Stimulated activated CD8-positive, alpha-beta memory T cell treated with anti-CD3 and anti-CD28 coated beads, Interleukin-7, amount 100 ng/mL, for 24 hours (primary cell): Measurements from ENCODE around the gene HRAS.
A peak's percentile ranks its signal among the peaks of the same experiment; 100 is the strongest.

Source experiments
- DNase-seq: peaks from one replicate; pipeline ENCODE4 v3.0.0-alpha.2; 2020; ENCODE audit warnings: low read depth

HRAS gene

GRCh38 chr11:553083-553987, 18.0 kb upstream of the HRAS start:
- DNase-seq: no peak

DNA sequence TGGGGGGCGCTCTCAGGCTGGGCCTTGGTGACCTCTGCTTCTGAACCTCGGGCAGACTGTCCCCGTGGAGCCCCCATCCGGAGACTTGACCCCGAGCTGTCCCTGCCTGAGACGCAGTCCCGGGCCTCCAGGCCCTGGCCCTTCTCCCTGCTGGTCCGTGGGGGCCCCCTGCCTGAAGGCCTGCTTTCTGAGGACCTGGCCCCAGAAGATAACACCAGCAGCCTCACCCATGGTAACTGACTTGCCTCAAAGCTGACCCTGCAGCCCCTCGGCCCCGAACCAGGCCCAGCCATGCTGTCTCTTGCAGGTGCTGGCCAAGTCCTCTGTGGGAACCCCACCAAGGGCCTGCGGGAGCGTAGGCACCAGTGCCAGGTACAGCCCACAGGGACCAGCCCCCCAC, 16.2 kb upstream of the HRAS start:
- no peak for DNase-seq

- no peak for DNase-seq
These were observed 15.8 kb upstream of the HRAS start for GRCh38 chr11:551131-551530.

DNA sequence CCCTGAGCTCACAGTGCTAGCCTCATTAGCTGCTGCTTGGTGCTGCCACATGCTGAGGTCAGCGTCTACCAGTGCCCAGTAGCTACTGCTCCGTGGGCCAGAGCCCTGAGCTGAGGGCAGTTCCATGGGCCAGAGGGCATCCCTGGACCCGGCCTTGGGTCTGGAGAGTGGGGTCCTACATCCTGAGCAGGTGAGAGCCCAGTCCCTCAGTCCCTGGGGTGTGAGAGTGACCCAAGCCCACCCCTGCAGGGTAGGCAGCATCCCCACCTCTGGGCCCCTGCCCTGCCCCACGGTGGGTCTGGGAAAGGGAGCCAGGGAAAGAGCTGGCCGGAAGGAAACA, 15.3 kb upstream of the HRAS start:
- no peak for DNase-seq

DNA sequence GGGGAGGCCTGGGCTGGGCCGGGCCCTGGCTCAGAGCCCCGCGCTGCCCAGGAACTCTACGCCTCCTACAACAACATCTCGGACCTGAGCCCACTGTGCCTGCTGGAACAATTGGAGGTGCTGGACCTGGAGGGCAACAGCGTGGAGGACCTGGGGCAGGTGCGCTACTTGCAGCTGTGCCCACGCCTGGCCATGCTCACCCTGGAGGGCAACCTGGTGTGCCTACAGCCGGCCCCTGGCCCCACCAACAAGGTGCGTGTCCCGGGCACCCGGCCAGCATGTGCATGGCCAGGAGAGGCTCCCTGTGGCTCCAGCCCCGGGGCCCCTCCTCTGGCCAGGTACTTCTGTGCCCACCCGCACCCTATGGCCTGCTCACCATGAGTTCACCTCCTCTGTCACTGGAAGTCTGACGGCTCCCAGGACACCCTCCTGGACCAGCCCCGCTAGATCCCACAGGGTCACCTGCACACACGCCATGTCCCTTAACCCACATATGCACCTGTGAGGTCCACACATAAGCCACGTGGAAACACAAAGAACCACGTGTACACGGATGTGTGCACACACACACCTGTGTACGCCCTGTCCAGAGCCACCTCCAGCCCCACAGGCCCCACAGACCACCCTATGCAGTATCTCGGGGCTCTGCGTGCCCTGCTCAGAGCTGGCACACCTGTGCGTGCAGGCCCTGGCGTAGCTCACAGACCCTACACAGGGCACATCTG, 14.8 kb upstream of the HRAS start:
- DNase-seq: no peak

GRCh38 chr11:548700-549603, 13.6 kb upstream of the HRAS start:
- DNase-seq: no peak

GRCh38 chr11:545171-545570, 9.8 kb upstream of the HRAS start:
- no peak for DNase-seq

GRCh38 chr11:544817-545166, 9.4 kb upstream of the HRAS start:
- no peak for DNase-seq

DNA sequence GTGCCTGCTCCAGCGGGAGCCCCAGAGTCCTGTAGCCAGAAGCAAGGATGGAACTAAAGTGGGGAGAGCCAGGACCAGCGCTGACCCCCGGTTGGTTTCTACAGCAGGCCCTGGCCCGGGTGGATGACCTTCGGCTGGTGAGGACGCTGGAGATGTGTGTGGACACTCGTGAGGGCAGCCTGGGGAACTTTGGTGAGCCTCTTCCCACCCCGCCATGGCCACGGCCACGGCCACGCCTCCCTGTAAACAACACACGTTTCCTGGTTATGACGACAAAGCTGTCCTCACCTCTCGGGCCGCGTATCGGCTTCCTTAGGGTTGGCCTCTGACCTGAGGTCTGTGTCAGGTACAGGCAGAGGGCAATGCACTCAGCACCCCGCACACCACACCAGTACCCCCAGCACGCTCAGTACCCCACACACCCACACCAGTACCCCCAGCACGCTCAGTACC, 6.1 kb upstream of the HRAS start:
- no peak for DNase-seq

DNA sequence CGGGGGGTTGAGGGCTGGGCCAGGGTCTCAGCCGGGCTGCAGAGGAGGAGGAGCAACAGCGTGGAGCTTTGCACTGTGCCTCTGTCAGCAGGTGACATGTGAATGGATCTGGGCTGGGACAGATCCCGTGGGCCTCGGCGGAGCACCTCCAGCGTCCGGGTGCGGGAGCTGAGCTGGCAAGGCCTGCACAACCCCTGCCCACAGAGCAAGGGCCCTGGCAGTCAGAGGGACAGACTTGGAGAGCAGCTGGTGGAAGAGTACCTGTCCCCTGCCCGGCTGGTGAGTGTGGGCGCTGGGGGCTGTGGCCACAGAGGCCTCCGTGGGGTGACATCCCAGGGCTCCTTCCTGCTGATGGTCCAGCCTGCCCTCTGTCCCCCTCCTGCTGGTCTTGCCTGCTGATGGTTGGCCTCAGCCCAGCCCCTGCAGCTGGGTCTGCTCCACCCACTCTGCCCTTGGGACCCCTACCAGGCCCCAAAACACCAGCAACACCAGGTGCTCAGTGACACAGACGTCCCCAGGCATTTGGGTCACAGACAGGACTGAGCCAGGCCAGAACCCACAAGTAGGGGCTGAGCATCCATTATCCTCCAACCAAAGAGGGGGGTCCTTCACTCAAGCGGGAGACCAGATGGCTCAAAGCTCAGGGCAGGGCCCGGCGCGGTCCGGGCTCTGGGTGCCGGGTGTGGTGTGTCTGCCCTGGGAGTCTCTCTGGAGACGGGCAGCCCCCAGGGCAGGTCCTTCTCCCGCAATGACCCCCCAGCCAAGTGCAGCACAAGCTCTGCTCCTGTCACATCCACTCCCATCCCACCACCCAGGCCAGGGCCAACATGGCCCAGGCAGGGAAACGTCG, 5.4 kb upstream of the HRAS start:
- no peak for DNase-seq

DNA sequence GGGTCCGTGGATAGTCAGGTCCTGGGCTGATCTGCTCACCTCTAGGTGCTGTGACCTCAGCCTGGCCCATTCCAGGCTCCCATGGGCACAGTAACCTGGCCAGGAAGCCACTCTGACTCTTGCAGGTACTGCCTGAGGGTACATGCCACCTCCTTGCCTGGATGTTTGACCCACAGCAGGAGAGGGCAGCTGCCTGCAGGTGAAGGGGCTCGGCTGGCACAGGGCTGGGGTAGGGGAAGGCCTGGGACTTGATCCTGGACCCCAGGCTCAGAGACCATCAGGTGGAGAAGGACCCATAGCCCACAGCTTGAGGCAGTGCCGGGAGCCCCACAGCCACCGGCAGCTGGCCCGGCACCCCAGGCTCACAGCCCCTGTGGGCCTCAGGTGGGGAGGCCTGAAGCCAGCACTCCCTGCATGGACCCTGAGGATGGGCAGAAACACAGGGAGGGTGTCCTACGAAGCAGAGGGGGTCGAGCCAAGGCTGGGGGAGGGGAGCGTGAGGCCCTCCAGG, 4.7 kb upstream of the HRAS start:
- no peak for DNase-seq

DNA sequence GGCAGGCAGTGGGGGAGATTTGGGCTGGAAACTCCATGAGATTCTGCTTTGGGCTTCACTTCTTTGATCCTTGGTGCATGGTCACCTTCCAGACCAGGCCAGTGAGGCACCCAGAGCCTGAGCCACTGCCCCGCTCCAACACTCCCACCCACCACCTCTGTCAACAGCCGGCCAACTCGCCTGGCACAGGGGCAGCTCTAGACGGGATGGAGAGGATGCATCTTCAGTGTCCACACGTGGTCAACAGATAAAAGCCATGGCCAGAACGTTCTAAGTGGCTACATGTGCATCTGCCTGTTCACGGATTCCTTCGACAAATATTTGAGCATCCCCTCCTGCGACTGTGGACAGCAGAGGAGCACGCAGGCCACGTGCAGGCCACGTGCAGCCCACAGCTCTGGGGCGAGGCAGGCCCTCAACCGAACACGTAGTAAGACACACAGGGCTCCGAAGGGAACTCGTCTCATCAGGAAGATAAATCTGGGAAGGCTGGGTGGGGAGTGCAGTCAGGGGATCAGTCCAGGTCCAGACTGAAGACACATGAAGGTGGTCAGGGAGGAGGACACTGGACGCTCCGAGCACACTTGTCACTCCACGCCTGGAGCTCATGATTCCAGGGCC, 3.2 kb upstream of the HRAS start:
- DNase-seq: no peak

DNA sequence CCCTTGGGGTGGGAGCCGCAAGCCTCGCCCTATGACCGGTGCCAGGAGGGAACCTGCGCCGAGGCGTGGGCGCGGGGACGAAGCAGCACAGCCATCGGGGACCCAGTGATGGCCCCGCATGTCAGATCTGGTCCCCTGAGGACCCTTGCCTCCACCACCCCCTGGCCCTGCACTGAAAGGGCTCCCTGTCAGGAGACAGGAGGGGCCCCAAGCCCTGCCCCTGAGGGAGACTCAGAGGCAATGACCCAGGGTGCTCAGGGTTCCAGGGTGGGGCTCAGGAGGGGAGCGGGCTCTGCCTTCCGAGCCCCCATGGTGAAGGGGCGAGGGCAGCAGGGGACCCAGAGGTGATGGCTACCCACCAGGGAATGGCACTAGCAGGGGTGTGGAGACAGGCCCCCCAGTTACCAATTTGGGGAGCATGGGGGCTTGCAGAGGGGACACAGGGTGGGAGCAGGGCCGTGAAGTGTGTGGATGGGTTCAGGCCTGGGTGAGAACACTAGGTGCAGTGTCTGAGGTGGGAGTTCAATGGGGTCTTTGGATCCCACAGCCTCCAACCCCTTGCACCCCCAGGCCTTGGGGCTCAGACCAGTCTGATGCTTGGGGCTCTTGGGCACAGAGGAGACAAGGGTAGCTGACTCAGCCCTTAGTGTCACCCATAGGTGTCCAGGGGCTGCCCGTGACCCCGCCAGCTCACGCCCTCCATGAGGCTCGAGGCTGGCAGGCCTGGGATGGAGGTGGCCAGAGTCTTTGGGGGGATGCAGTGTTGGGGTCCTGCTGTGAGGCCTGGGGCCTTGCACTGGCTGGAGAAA, 2.5 kb upstream of the HRAS start:
- DNase-seq: no peak

DNA sequence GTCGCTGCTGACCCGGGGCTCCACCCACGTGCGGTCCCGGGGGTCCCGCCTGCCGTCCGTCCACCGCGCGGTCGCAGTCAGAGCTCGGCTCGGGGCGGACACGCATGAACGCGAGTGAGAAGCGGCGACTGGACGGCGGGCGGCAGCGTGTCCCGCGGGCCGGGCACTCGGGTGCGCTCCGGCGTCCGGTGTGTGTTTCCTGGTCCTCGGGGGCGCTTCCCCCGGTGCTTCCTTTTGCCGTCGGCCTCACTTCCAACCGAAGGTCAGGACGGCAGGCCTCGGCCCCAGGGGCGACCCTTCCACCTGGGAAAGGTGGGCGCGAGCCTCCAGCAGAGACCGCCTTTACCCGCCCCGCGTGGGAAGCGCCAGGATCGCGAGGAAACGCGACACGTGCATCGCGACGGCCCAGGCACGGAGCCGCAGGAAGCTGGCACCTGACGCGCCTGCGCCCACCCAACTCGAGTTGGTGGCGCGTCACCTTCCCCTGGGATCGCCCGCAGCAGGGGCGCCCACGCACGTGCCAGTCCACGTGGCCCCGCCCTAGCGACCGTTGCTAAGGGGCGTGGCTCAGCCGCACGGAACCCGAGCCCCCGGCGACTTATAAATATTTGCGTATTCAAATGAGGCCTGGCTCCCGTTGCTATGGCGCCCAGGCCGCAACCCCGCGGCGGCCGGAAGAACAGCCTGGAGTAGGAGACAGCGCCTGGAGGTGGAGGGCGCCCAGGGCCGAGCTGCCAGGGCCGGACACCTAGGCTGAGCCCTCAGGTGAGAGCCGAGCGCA, 1.7 kb upstream of the HRAS start, which contains the start of gene LRRC56:
TSS of gene LRRC56 (plus strand) at position 687 of the 781 bp plus-strand sequence. CDS start 3,158 bp downstream, outside the sequence.
- peak; percentile 84 for DNase-seq

GRCh38 chr11:535210-535518, 212 bp downstream of the HRAS start:
- DNase-seq: no peak

- no peak for DNase-seq
These were observed 773 bp downstream of the HRAS start for GRCh38 chr11:534396-535209.

- DNase-seq: no peak
These were observed 1.6 kb downstream of the HRAS start for GRCh38 chr11:533586-534395.
